Left forelimb (tissue), 1 donor: Measurements from ENCODE around the gene SLC39A9.

ENCODE experiments used
- DNase-seq: peaks from one replicate; pipeline ENCODE4 v3.0.0-alpha.2; 2018; ENCODE audit warnings: low spot score

Gene SLC39A9

GRCh38 chr14:69424149-69424923, 25.8 kb downstream of the SLC39A9 start:
- DNase-seq: no peak

GRCh38 chr14:69427596-69427995, 29.1 kb downstream of the SLC39A9 start:
- DNase-seq: no peak

- DNase-seq: no peak
Observed at GRCh38 chr14:69428289-69428998, 30.0 kb downstream of the SLC39A9 start.

GRCh38 chr14:69429643-69430042, 31.2 kb downstream of the SLC39A9 start:
- DNase-seq: no peak

- DNase-seq: no peak
Observed at GRCh38 chr14:69430306-69430939, 31.9 kb downstream of the SLC39A9 start.

GRCh38 chr14:69432364-69432763, 33.9 kb downstream of the SLC39A9 start:
- no peak for DNase-seq

- no peak for DNase-seq
Observed at GRCh38 chr14:69439521-69440270, 41.2 kb downstream of the SLC39A9 start.

- no peak for DNase-seq
Observed at GRCh38 chr14:69441948-69442347, 43.5 kb downstream of the SLC39A9 start.

- no peak for DNase-seq
Observed at GRCh38 chr14:69443296-69443805, 44.9 kb downstream of the SLC39A9 start.

GRCh38 chr14:69449216-69449615, 50.7 kb downstream of the SLC39A9 start:
- no peak for DNase-seq

- DNase-seq: no peak
Observed at GRCh38 chr14:69451941-69452340, 53.4 kb downstream of the SLC39A9 start.

- no peak for DNase-seq
Observed at GRCh38 chr14:69458350-69458749, 59.9 kb downstream of the SLC39A9 start.

GRCh38 chr14:69459122-69459521, 60.6 kb downstream of the SLC39A9 start:
- DNase-seq: no peak

GRCh38 chr14:69460093-69460701, 61.7 kb downstream of the SLC39A9 start:
- no peak for DNase-seq

GRCh38 chr14:69464379-69464778, 65.9 kb downstream of the SLC39A9 start:
- no peak for DNase-seq

- no peak for DNase-seq
Observed at GRCh38 chr14:69464829-69465228, 66.3 kb downstream of the SLC39A9 start.

- DNase-seq: no peak
Observed at GRCh38 chr14:69468949-69469348, 70.5 kb downstream of the SLC39A9 start.

- DNase-seq: no peak
Observed at GRCh38 chr14:69471436-69471835, 72.9 kb downstream of the SLC39A9 start.

GRCh38 chr14:69471916-69472315, 73.4 kb downstream of the SLC39A9 start:
- DNase-seq: no peak

GRCh38 chr14:69473260-69473659, 74.8 kb downstream of the SLC39A9 start:
- DNase-seq: no peak

GRCh38 chr14:69473946-69474345, 75.5 kb downstream of the SLC39A9 start:
- DNase-seq: no peak
